Caco-2 (cell line): Measurements from ENCODE around the gene ATP6V1G3. TPM values are rescaled to one million over a fixed set of nuclear protein-coding genes. Genes with fewer than 3 reads are reported as not detected.
A peak's percentile ranks its signal among the peaks of the same experiment; 100 is the strongest.

Source experiments
- BruUV-seq: library from RNA; stranded (reverse); fragments of 400-500 nt; replicated peaks from 2 replicates; lab custom pipeline; 2021; lab: Mats Ljungman, UMichigan
- CTCF ChIA-PET: fragments of 300-600 bp; sonication (Branson Sonifier 250); formaldehyde crosslinking; loops from one replicate; lab custom pipeline; 2022; ENCODE audit warnings: antibody characterized with exemption; lab: Charles Lee
- POLR2A ChIA-PET: fragments of 300-600 bp; sonication (Branson Sonifier 250); formaldehyde crosslinking; loops from one replicate; lab custom pipeline; 2022; ENCODE audit warnings: antibody characterized with exemption; lab: Charles Lee
- DNase-seq, 2 experiments: peaks; one replicate each; pipeline versions ENCODE4 v3.0.0 to v3.0.0-alpha.2; 2020 to 2022
- H3K27me3 ChIP-seq: replicated peaks from 2 replicates; pipeline ENCODE4 v1.6.0; 2011; ENCODE audit warnings: low read length; ENCODE audit not compliant: control insufficient read depth, insufficient read depth
- H3K36me3 ChIP-seq: 2 replicates; pipeline ENCODE4 v1.5.1; 2011; ENCODE audit warnings: low read length; ENCODE audit not compliant: control insufficient read depth, insufficient read depth
- H3K4me1 ChIP-seq: fragments of 250-450 bp; sonication (Bioruptor Pico); 2 replicates; pipeline ENCODE4 v1.5.1; 2020; ENCODE audit warnings: mild to moderate bottlenecking
- H3K4me3 ChIP-seq: 2 replicates; pipeline ENCODE4 v1.5.1; 2011; ENCODE audit warnings: low read depth, mild to moderate bottlenecking, control low read depth, low read length
- H3K9me3 ChIP-seq: fragments of 250-450 bp; sonication (Bioruptor Pico); 2 replicates; pipeline ENCODE4 v1.5.1; 2020; ENCODE audit warnings: mild to moderate bottlenecking, moderate library complexity
- H3K27ac Mint-ChIP-seq: one replicate; pipeline ENCODE4 v1.8.0; 2022; ENCODE audit warnings: mixed read lengths; ENCODE audit not compliant: unreplicated experiment
- H3K27me3 Mint-ChIP-seq: one replicate; pipeline ENCODE4 v1.8.0; 2022; ENCODE audit warnings: mixed read lengths; ENCODE audit not compliant: insufficient read depth, unreplicated experiment
- H3K36me3 Mint-ChIP-seq: one replicate; pipeline ENCODE4 v1.8.0; 2022; ENCODE audit warnings: mild to moderate bottlenecking, mixed read lengths; ENCODE audit not compliant: insufficient read depth, unreplicated experiment
- H3K4me1 Mint-ChIP-seq: one replicate; pipeline ENCODE4 v1.8.0; 2022; ENCODE audit warnings: low read depth, mixed read lengths; ENCODE audit not compliant: unreplicated experiment
- H3K4me3 Mint-ChIP-seq: one replicate; pipeline ENCODE4 v1.8.0; 2022; ENCODE audit warnings: mild to moderate bottlenecking, moderate library complexity, mixed read lengths; ENCODE audit not compliant: unreplicated experiment
- H3K9me3 Mint-ChIP-seq: one replicate; pipeline ENCODE4 v1.8.0; 2022; ENCODE audit warnings: mixed read lengths; ENCODE audit not compliant: unreplicated experiment
- intact Hi-C: fragments of 100-400 bp; cut with micrococcal nuclease; formaldehyde crosslinking; loops from one replicate; pipeline ENCODE4 v1.10.0; 2022; ENCODE audit not compliant: unreplicated experiment
- total RNA-seq: library from RNA; stranded (reverse); gene quantifications from 2 replicates; pipeline ENCODE4 v1.2.3, GENCODE V29; 2022
- TF ChIP-seq, protein P1 (sequence below), 2 experiments: fragments of 200-600 bp in 1 of 2; IDR thresholded peaks; 1 replicate in 1 of 2; 2 replicates in 1 of 2; pipeline versions ENCODE4 v1.5.1 to v1.8.0; 2011 to 2022; ENCODE audit warnings: antibody characterized with exemption in 1 of 2, control low read depth in 1 of 2, inconsistent platforms in 1 of 2, low read depth in 1 of 2, low read length in 1 of 2, mild to moderate bottlenecking in 1 of 2, moderate library complexity in 1 of 2; ENCODE audit not compliant: insufficient read depth in 1 of 2, severe bottlenecking in 1 of 2, unreplicated experiment in 1 of 2

Gene ATP6V1G3
- total RNA-seq, 1 experiment from 2014 or later, result 4.7 TPM

DNA sequence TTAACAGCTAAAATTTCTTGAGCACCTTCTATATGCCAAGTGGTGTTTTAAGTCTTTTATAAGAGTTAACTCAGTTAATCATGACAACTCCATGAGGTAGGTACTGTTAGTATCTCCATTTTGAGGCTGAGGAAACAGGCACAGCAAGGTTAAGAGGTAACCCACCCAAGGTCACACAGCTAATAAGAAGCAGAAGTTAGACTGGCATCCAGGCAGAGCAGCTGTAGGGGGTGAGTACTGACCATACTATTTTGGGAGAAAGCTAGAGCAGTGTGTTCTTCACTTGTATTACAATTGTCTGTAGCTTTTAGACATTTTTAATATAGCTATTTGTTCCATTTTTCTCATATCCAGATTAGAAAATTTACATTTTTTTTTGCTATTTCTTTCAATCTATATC, 4.8 kb downstream of the ATP6V1G3 start:
- ChIA-PET CTCF (no interaction called here), POLR2A (no interaction called here)
- Mint-ChIP-seq H3K27me3 (no peaks in the 10 kb centered on the region), H3K27ac (no peak overlapping the region), H3K4me3 (no peak overlapping the region), H3K36me3 (no peaks in the 10 kb centered on the region), H3K9me3 (no peaks in the 10 kb centered on the region), H3K4me1 (no peaks in the 10 kb centered on the region)
- no peak for DNase-seq
- Histone ChIP-seq H3K4me3 (no peak overlapping the region), H3K9me3 (no peaks in the 10 kb centered on the region), H3K27me3 (no peaks in the 10 kb centered on the region), H3K36me3 (no peaks in the 10 kb centered on the region), H3K4me1 (0 out of 2 replicates have a peak, but pooled peaks cover 6% of the 10 kb centered on the region)
- BruUV-seq, result no TSS peak
- intact Hi-C loops, result no loop called here
- TF ChIP-seq, protein P1, sequence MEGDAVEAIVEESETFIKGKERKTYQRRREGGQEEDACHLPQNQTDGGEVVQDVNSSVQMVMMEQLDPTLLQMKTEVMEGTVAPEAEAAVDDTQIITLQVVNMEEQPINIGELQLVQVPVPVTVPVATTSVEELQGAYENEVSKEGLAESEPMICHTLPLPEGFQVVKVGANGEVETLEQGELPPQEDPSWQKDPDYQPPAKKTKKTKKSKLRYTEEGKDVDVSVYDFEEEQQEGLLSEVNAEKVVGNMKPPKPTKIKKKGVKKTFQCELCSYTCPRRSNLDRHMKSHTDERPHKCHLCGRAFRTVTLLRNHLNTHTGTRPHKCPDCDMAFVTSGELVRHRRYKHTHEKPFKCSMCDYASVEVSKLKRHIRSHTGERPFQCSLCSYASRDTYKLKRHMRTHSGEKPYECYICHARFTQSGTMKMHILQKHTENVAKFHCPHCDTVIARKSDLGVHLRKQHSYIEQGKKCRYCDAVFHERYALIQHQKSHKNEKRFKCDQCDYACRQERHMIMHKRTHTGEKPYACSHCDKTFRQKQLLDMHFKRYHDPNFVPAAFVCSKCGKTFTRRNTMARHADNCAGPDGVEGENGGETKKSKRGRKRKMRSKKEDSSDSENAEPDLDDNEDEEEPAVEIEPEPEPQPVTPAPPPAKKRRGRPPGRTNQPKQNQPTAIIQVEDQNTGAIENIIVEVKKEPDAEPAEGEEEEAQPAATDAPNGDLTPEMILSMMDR (IDR thresholded peaks at IDR 0.05; ENCODE audit: insufficient read depth in 1 of 2, low read depth in 1 of 2, low read length in 1 of 2, severe bottlenecking in 1 of 2, unreplicated experiment in 1 of 2), result no peak

DNA sequence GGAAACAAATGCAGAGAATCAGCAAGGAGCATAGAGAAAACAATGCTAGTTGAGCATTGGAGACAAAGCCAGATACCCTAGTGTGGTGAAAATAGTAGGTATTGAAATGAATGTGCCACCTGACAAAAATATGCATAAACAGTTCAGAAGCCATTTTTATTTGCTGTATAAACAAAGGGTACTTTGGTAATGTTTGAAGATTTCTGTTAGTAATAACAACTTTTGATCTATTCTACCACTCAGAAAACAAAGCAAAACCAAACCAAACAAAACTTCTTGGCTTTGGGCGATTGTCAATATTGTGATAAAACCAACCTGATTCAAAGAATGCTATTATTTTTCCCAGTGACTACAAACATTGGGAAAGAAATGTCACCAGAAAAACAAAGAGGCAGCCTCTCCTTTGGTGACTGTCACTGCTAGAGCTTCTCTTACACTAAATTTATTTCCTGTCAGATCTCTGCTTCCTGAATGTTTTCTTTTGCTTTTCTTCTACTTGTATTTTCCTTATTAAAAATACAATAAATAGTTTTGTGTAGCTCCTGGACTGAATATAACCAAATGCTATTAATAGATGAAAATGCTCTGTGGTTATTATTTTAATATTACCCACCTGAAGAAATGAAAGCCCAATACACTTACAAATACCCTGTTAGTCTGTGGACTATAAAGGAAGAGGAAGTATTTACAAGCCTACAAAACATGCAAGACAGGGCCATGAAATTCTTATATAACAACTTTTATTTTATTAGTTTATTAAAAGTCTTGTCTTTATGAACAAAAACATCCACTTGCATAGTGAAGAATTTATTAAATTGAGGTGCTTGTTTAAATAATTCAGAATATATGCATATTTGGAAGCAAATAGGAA, 5.7 kb downstream of the ATP6V1G3 start:
- Histone ChIP-seq H3K27me3 (no peaks in the 10 kb centered on the region), H3K9me3 (no peaks in the 10 kb centered on the region), H3K4me3 (no peak overlapping the region), H3K36me3 (no peaks in the 10 kb centered on the region), H3K4me1 (peaks cover 3% of the 10 kb centered on the region; the same call in 1 of the 2 replicates)
- DNase-seq, result peak in 1 of 2 experiments; percentile 28
- Mint-ChIP-seq H3K4me3 (no peak overlapping the region), H3K27me3 (no peaks in the 10 kb centered on the region), H3K4me1 (no peaks in the 10 kb centered on the region), H3K9me3 (no peaks in the 10 kb centered on the region), H3K27ac (no peak overlapping the region), H3K36me3 (no peaks in the 10 kb centered on the region)
- ChIA-PET CTCF (no interaction called here), POLR2A (no interaction called here)
- intact Hi-C loops, result no loop called here
- no TSS peak for BruUV-seq
- TF ChIP-seq, protein P1 (IDR thresholded peaks at IDR 0.05; ENCODE audit: insufficient read depth in 1 of 2, low read depth in 1 of 2, low read length in 1 of 2, severe bottlenecking in 1 of 2, unreplicated experiment in 1 of 2), result no peak

DNA sequence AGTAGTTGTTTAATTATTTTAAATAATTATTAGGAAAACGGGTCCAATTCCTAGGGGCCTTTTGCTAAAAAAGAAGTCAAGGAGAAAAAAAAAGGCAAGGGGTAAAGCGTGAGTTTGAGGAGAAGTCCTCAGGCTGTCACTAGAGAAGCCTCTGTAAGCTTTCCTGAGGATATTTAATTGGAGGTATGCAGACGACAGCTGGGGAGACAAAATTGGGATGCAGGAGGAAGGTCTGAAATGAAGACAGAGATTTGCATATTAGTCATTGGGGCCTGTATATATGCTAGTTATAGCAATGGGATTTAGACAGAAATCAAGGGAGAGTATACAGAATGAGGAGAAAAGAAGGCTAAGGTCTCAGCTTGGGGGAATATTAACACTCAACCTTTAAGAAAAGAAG, 8.6 kb downstream of the ATP6V1G3 start:
- Mint-ChIP-seq H3K36me3 (no peaks in the 10 kb centered on the region), H3K4me3 (no peak overlapping the region), H3K9me3 (no peaks in the 10 kb centered on the region), H3K27me3 (no peaks in the 10 kb centered on the region), H3K27ac (no peak overlapping the region), H3K4me1 (peaks cover 5% of the 10 kb centered on the region)
- no peak for DNase-seq
- no TSS peak for BruUV-seq
- no peak overlapping the region for H3K4me3 ChIP-seq
- TF ChIP-seq, protein P1 (IDR thresholded peaks at IDR 0.05; ENCODE audit: insufficient read depth in 1 of 2, low read depth in 1 of 2, low read length in 1 of 2, severe bottlenecking in 1 of 2, unreplicated experiment in 1 of 2), result no peak
- no peaks in the 10 kb centered on the region for H3K9me3 ChIP-seq
- ChIA-PET CTCF (no interaction called here), POLR2A (no interaction called here)
- peaks cover 3% of the 10 kb centered on the region; the same call in 1 of the 2 replicates for H3K4me1 ChIP-seq
- no peaks in the 10 kb centered on the region for H3K36me3 ChIP-seq
- intact Hi-C loops, result no loop called here
- no peaks in the 10 kb centered on the region for H3K27me3 ChIP-seq
